ENCODE results near the gene SH3RF2.

The SH3RF2 gene

GRCh38 chr5:146025681-146026080, 89.3 kb downstream of the SH3RF2 start:
- no peaks in the 10 kb centered on the region for H3K4me1 ChIP-seq (ENCODE audit: control insufficient read depth, insufficient read depth, low read length, poor library complexity, severe bottlenecking)
- no peaks in the 10 kb centered on the region for H3K9me3 ChIP-seq (ENCODE audit: control insufficient read depth, low read length)
- no peak overlapping the region for H3K4me3 ChIP-seq (ENCODE audit: insufficient read depth, low read depth, low read length, poor library complexity, severe bottlenecking)
- no peak overlapping the region for H3K27ac ChIP-seq (ENCODE audit: insufficient read depth, low read length, poor library complexity, severe bottlenecking)
- no peaks in the 10 kb centered on the region for H3K27me3 ChIP-seq (replicated peaks; ENCODE audit: control insufficient read depth, insufficient read depth, low read length, poor library complexity, severe bottlenecking)
- no peak for DNase-seq
- H3K36me3 ChIP-seq (ENCODE audit: control insufficient read depth, insufficient read depth, low read length), result no peaks in the 10 kb centered on the region

- DNase-seq, result no peak
These were observed 90.1 kb downstream of the SH3RF2 start for GRCh38 chr5:146026307-146027010.

GRCh38 chr5:146027751-146028150, 91.4 kb downstream of the SH3RF2 start:
- no peaks in the 10 kb centered on the region for H3K4me1 ChIP-seq (ENCODE audit: control insufficient read depth, insufficient read depth, low read length, poor library complexity, severe bottlenecking)
- H3K4me3 ChIP-seq (ENCODE audit: insufficient read depth, low read depth, low read length, poor library complexity, severe bottlenecking), result no peak overlapping the region
- no peak for DNase-seq
- no peaks in the 10 kb centered on the region for H3K9me3 ChIP-seq (ENCODE audit: control insufficient read depth, low read length)
- no peaks in the 10 kb centered on the region for H3K36me3 ChIP-seq (ENCODE audit: control insufficient read depth, insufficient read depth, low read length)
- H3K27ac ChIP-seq (ENCODE audit: insufficient read depth, low read length, poor library complexity, severe bottlenecking), result no peak overlapping the region
- H3K27me3 ChIP-seq (replicated peaks; ENCODE audit: control insufficient read depth, insufficient read depth, low read length, poor library complexity, severe bottlenecking), result no peaks in the 10 kb centered on the region

More at GRCh38 chr5:146026307-146027010, 90.1 kb downstream of the SH3RF2 start:
- no peak overlapping the region for H3K27ac ChIP-seq (ENCODE audit: insufficient read depth, low read length, poor library complexity, severe bottlenecking)
- no peaks in the 10 kb centered on the region for H3K4me1 ChIP-seq (ENCODE audit: control insufficient read depth, insufficient read depth, low read length, poor library complexity, severe bottlenecking)
- H3K27me3 ChIP-seq (replicated peaks; ENCODE audit: control insufficient read depth, insufficient read depth, low read length, poor library complexity, severe bottlenecking), result no peaks in the 10 kb centered on the region
- H3K36me3 ChIP-seq (ENCODE audit: control insufficient read depth, insufficient read depth, low read length), result no peaks in the 10 kb centered on the region
- no peaks in the 10 kb centered on the region for H3K9me3 ChIP-seq (ENCODE audit: control insufficient read depth, low read length)
- H3K4me3 ChIP-seq (ENCODE audit: insufficient read depth, low read depth, low read length, poor library complexity, severe bottlenecking), result no peak overlapping the region

GRCh38 chr5:146032911-146033310, 96.5 kb downstream of the SH3RF2 start:
- H3K27me3 ChIP-seq (replicated peaks; ENCODE audit: control insufficient read depth, insufficient read depth, low read length, poor library complexity, severe bottlenecking), result no peaks in the 10 kb centered on the region
- no peaks in the 10 kb centered on the region for H3K4me1 ChIP-seq (ENCODE audit: control insufficient read depth, insufficient read depth, low read length, poor library complexity, severe bottlenecking)
- no peak overlapping the region for H3K4me3 ChIP-seq (ENCODE audit: insufficient read depth, low read depth, low read length, poor library complexity, severe bottlenecking)
- no peak for DNase-seq
- H3K9me3 ChIP-seq (ENCODE audit: control insufficient read depth, low read length), result no peaks in the 10 kb centered on the region
- H3K27ac ChIP-seq (ENCODE audit: insufficient read depth, low read length, poor library complexity, severe bottlenecking), result no peak overlapping the region
- H3K36me3 ChIP-seq (ENCODE audit: control insufficient read depth, insufficient read depth, low read length), result no peaks in the 10 kb centered on the region

GRCh38 chr5:146034127-146034526, 97.7 kb downstream of the SH3RF2 start:
- no peaks in the 10 kb centered on the region for H3K36me3 ChIP-seq (ENCODE audit: control insufficient read depth, insufficient read depth, low read length)

GRCh38 chr5:146034605-146035004, 98.2 kb downstream of the SH3RF2 start:
- Histone ChIP-seq H3K27ac (ENCODE audit: insufficient read depth, low read length, poor library complexity, severe bottlenecking) (no peak overlapping the region), H3K36me3 (ENCODE audit: control insufficient read depth, insufficient read depth, low read length) (no peaks in the 10 kb centered on the region), H3K9me3 (ENCODE audit: control insufficient read depth, low read length) (no peaks in the 10 kb centered on the region), H3K27me3 (replicated peaks; ENCODE audit: control insufficient read depth, insufficient read depth, low read length, poor library complexity, severe bottlenecking) (no peaks in the 10 kb centered on the region), H3K4me3 (ENCODE audit: insufficient read depth, low read depth, low read length, poor library complexity, severe bottlenecking) (no peak overlapping the region), H3K4me1 (ENCODE audit: control insufficient read depth, insufficient read depth, low read length, poor library complexity, severe bottlenecking) (no peaks in the 10 kb centered on the region)
- no peak for DNase-seq

More at GRCh38 chr5:146034127-146034526, 97.7 kb downstream of the SH3RF2 start:
- no peak for DNase-seq
- H3K27ac ChIP-seq (ENCODE audit: insufficient read depth, low read length, poor library complexity, severe bottlenecking), result no peak overlapping the region
- no peaks in the 10 kb centered on the region for H3K4me1 ChIP-seq (ENCODE audit: control insufficient read depth, insufficient read depth, low read length, poor library complexity, severe bottlenecking)
- H3K27me3 ChIP-seq (replicated peaks; ENCODE audit: control insufficient read depth, insufficient read depth, low read length, poor library complexity, severe bottlenecking), result no peaks in the 10 kb centered on the region
- H3K9me3 ChIP-seq (ENCODE audit: control insufficient read depth, low read length), result no peaks in the 10 kb centered on the region
- no peak overlapping the region for H3K4me3 ChIP-seq (ENCODE audit: insufficient read depth, low read depth, low read length, poor library complexity, severe bottlenecking)

- Histone ChIP-seq H3K4me1 (ENCODE audit: control insufficient read depth, insufficient read depth, low read length, poor library complexity, severe bottlenecking) (no peaks in the 10 kb centered on the region), H3K27me3 (replicated peaks; ENCODE audit: control insufficient read depth, insufficient read depth, low read length, poor library complexity, severe bottlenecking) (no peaks in the 10 kb centered on the region), H3K9me3 (ENCODE audit: control insufficient read depth, low read length) (no peaks in the 10 kb centered on the region), H3K27ac (ENCODE audit: insufficient read depth, low read length, poor library complexity, severe bottlenecking) (no peak overlapping the region), H3K4me3 (ENCODE audit: insufficient read depth, low read depth, low read length, poor library complexity, severe bottlenecking) (no peak overlapping the region), H3K36me3 (ENCODE audit: control insufficient read depth, insufficient read depth, low read length) (no peaks in the 10 kb centered on the region)
- DNase-seq, result no peak
These were observed 103.0 kb downstream of the SH3RF2 start for GRCh38 chr5:146039420-146039819.

GRCh38 chr5:146040527-146040926, 104.1 kb downstream of the SH3RF2 start:
- no peaks in the 10 kb centered on the region for H3K27me3 ChIP-seq (replicated peaks; ENCODE audit: control insufficient read depth, insufficient read depth, low read length, poor library complexity, severe bottlenecking)
- H3K27ac ChIP-seq (ENCODE audit: insufficient read depth, low read length, poor library complexity, severe bottlenecking), result no peak overlapping the region
- no peak for DNase-seq
- H3K4me1 ChIP-seq (ENCODE audit: control insufficient read depth, insufficient read depth, low read length, poor library complexity, severe bottlenecking), result no peaks in the 10 kb centered on the region
- no peaks in the 10 kb centered on the region for H3K9me3 ChIP-seq (ENCODE audit: control insufficient read depth, low read length)
- no peaks in the 10 kb centered on the region for H3K36me3 ChIP-seq (ENCODE audit: control insufficient read depth, insufficient read depth, low read length)
- H3K4me3 ChIP-seq (ENCODE audit: insufficient read depth, low read depth, low read length, poor library complexity, severe bottlenecking), result no peak overlapping the region

GRCh38 chr5:146041180-146041789, 104.9 kb downstream of the SH3RF2 start:
- Histone ChIP-seq H3K4me1 (ENCODE audit: control insufficient read depth, insufficient read depth, low read length, poor library complexity, severe bottlenecking) (no peaks in the 10 kb centered on the region), H3K36me3 (ENCODE audit: control insufficient read depth, insufficient read depth, low read length) (no peaks in the 10 kb centered on the region), H3K27me3 (replicated peaks; ENCODE audit: control insufficient read depth, insufficient read depth, low read length, poor library complexity, severe bottlenecking) (no peaks in the 10 kb centered on the region), H3K27ac (ENCODE audit: insufficient read depth, low read length, poor library complexity, severe bottlenecking) (no peak overlapping the region), H3K9me3 (ENCODE audit: control insufficient read depth, low read length) (no peaks in the 10 kb centered on the region), H3K4me3 (ENCODE audit: insufficient read depth, low read depth, low read length, poor library complexity, severe bottlenecking) (no peak overlapping the region)
- no peak for DNase-seq

GRCh38 chr5:146042628-146043279, 106.4 kb downstream of the SH3RF2 start:
- Histone ChIP-seq H3K36me3 (ENCODE audit: control insufficient read depth, insufficient read depth, low read length) (no peaks in the 10 kb centered on the region), H3K4me1 (ENCODE audit: control insufficient read depth, insufficient read depth, low read length, poor library complexity, severe bottlenecking) (no peaks in the 10 kb centered on the region), H3K4me3 (ENCODE audit: insufficient read depth, low read depth, low read length, poor library complexity, severe bottlenecking) (no peak overlapping the region), H3K27ac (ENCODE audit: insufficient read depth, low read length, poor library complexity, severe bottlenecking) (no peak overlapping the region), H3K9me3 (ENCODE audit: control insufficient read depth, low read length) (no peaks in the 10 kb centered on the region), H3K27me3 (replicated peaks; ENCODE audit: control insufficient read depth, insufficient read depth, low read length, poor library complexity, severe bottlenecking) (no peaks in the 10 kb centered on the region)
- no peak for DNase-seq

Measured in effector memory CD4-positive, alpha-beta T cell (primary cell).